ENCODE data around the gene RAB11A.

DNA sequence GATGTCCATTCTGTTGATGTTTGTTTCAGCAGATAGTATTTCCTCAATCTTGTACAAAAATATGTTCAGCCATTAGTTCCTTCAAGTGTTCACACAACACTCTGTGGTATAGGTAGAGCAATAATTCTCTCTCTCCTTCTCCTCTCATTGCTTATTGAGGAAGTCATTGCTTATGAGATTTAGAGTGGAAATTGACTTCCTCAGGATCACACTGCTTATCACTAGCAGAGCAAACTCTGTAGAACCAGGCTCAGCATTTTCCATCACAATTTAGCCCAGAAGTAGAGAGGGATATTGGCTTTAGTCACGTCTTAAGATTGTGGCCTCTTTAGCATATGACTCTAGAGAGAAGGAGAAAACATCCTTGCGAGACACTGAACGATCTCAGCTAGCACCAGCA, 31.2 kb downstream of the RAB11A start:
- TF ChIP-seq MEIS1 (CRISPR knock-in tag; IDR thresholded peaks at IDR 0.05; ENCODE audit: borderline replicate concordance) (no peak), EP300 (IDR thresholded peaks at IDR 0.05; ENCODE audit: low read depth in 2 of 2, low read length in 2 of 2) (no peak), EP300 (CRISPR knock-in tag; IDR thresholded peaks at IDR 0.05; ENCODE audit: borderline replicate concordance) (no peak)

Data from HepG2 (cell line).